ENCODE measurements around the gene ERV3-1.
A peak's percentile ranks its signal among the peaks of the same experiment; 100 is the strongest.
"Not testable (repeated sequence)": the region's sequence is repeated elsewhere in the genome, so short reads cannot be mapped to it uniquely, and the experiment has no call there.

ERV3-1 gene

GRCh38 chr7:65006094-65006992 is at the start of gene ERV3-1:
TSS of gene ERV3-1 (minus strand) at chr7:65006687. CDS start at chr7:64993026, 13,661 bp downstream.
- DNase-seq, result peak; percentile 98

- not testable (repeated sequence) for DNase-seq
Measured at GRCh38 chr7:65055786-65056185, 49.3 kb upstream of the ERV3-1 start.

- not testable (repeated sequence) for DNase-seq
Measured at GRCh38 chr7:65054466-65054994, 48.0 kb upstream of the ERV3-1 start.

GRCh38 chr7:65051654-65052053 is 45.2 kb upstream of the ERV3-1 start:
- DNase-seq, result not testable (repeated sequence)

GRCh38 chr7:65051139-65051538 is 44.7 kb upstream of the ERV3-1 start:
- not testable (repeated sequence) for DNase-seq

- not testable (repeated sequence) for DNase-seq
Measured at GRCh38 chr7:65046329-65046728, 39.8 kb upstream of the ERV3-1 start.

GRCh38 chr7:65045589-65045988 is 39.1 kb upstream of the ERV3-1 start:
- not testable (repeated sequence) for DNase-seq

- not testable (repeated sequence) for DNase-seq
Measured at GRCh38 chr7:65038767-65039166, 32.3 kb upstream of the ERV3-1 start.

GRCh38 chr7:65037740-65038688 is 31.5 kb upstream of the ERV3-1 start:
- DNase-seq, result peak; percentile 77

- DNase-seq, result not testable (repeated sequence)
Measured at GRCh38 chr7:65036526-65036925, 30.0 kb upstream of the ERV3-1 start.

- DNase-seq, result not testable (repeated sequence)
Measured at GRCh38 chr7:65035469-65035868, 29.0 kb upstream of the ERV3-1 start.

GRCh38 chr7:65034120-65034782 is 27.8 kb upstream of the ERV3-1 start:
- not testable (repeated sequence) for DNase-seq

- not testable (repeated sequence) for DNase-seq
Measured at GRCh38 chr7:65033391-65033790, 26.9 kb upstream of the ERV3-1 start.

- not testable (repeated sequence) for DNase-seq
Measured at GRCh38 chr7:65025023-65025422, 18.5 kb upstream of the ERV3-1 start.

- not testable (repeated sequence) for DNase-seq
Measured at GRCh38 chr7:65020978-65021377, 14.5 kb upstream of the ERV3-1 start.

- DNase-seq, result not testable (repeated sequence)
Measured at GRCh38 chr7:65009881-65010280, 3.4 kb upstream of the ERV3-1 start.

GRCh38 chr7:65009394-65009793 is 2.9 kb upstream of the ERV3-1 start:
- DNase-seq, result not testable (repeated sequence)

GRCh38 chr7:65007036-65007435 is 549 bp upstream of the ERV3-1 start:
- DNase-seq, result not testable (repeated sequence)

- no peak for DNase-seq
Measured at GRCh38 chr7:65004575-65004974, 1.9 kb downstream of the ERV3-1 start.

GRCh38 chr7:65002972-65003585 is 3.4 kb downstream of the ERV3-1 start:
- DNase-seq, result no peak

- no peak for DNase-seq
Measured at GRCh38 chr7:65001291-65001814, 5.1 kb downstream of the ERV3-1 start.

All from DMS 273 treated with DMSO at 0.1 percent for 48 hours (cell line).